Stimulated activated CD8-positive, alpha-beta memory T cell treated with anti-CD3 and anti-CD28 coated beads, Interleukin-4, amount 100 ng/mL, for 1 hour (primary cell): ENCODE measurements around the gene BRMS1L.
A peak's percentile ranks its signal among the peaks of the same experiment; 100 is the strongest.
"Not testable (repeated sequence)": the region's sequence is repeated elsewhere in the genome, so short reads cannot be mapped to it uniquely, and the experiment has no call there.

Experiments used
- DNase-seq, 2 donors: peaks; one replicate each; pipeline ENCODE4 v3.0.0-alpha.2; 2020; ENCODE audit warnings: low read depth in 2 of 2, low spot score in 1 of 2

The BRMS1L gene

GRCh38 chr14:35826218-35826951 is at the start of gene BRMS1L:
Gene BRMS1L, plus strand, starts transcription at chr14:35826338. Its CDS starts 179 bp downstream, at chr14:35826517.
- DNase-seq: peak; percentile 84 to 90

- DNase-seq: no peak
These were observed 49.3 kb upstream of the BRMS1L start for GRCh38 chr14:35776823-35777222.

GRCh38 chr14:35777550-35777949 is 48.6 kb upstream of the BRMS1L start:
- DNase-seq: not testable (repeated sequence)

- no peak for DNase-seq
These were observed 46.8 kb upstream of the BRMS1L start for GRCh38 chr14:35779368-35779767.

GRCh38 chr14:35783699-35784098 is 42.4 kb upstream of the BRMS1L start:
- DNase-seq: no peak

- DNase-seq: no peak
These were observed 39.3 kb upstream of the BRMS1L start for GRCh38 chr14:35786856-35787255.

GRCh38 chr14:35789651-35790050 is 36.5 kb upstream of the BRMS1L start:
- DNase-seq: no peak

- DNase-seq: no peak
These were observed 28.3 kb upstream of the BRMS1L start for GRCh38 chr14:35797796-35798195.

- no peak for DNase-seq
These were observed 19.9 kb upstream of the BRMS1L start for GRCh38 chr14:35806006-35806907.

GRCh38 chr14:35807131-35807961 is 18.8 kb upstream of the BRMS1L start:
- no peak for DNase-seq

- no peak for DNase-seq
These were observed 18.0 kb upstream of the BRMS1L start for GRCh38 chr14:35808076-35808637.

GRCh38 chr14:35808638-35809563 is 17.2 kb upstream of the BRMS1L start, which contains the start of gene RALGAPA1:
Gene RALGAPA1, minus strand, starts transcription at chr14:35809295. Its CDS starts 460 bp downstream, at chr14:35808835.
- peak; percentile 86 to 89 for DNase-seq

GRCh38 chr14:35809597-35809996 is 16.5 kb upstream of the BRMS1L start:
- no peak for DNase-seq

- no peak for DNase-seq
These were observed 15.2 kb upstream of the BRMS1L start for GRCh38 chr14:35810963-35811362.

- peak; percentile 67 to 72 for DNase-seq
These were observed 11.7 kb upstream of the BRMS1L start for GRCh38 chr14:35814371-35815005.

GRCh38 chr14:35818346-35819115 is 7.6 kb upstream of the BRMS1L start:
- DNase-seq: no peak

GRCh38 chr14:35819591-35820540 is 6.3 kb upstream of the BRMS1L start:
- DNase-seq: no peak
